HG03139 (cell line): Measurements from ENCODE around the gene CLSTN2.

Experiments
- ATAC-seq: cut with Tn5 transposase; IDR thresholded peaks from one replicate; pipeline ENCODE4 v1.9.1; 2021; ENCODE audit not compliant: unreplicated experiment

CLSTN2 gene

GRCh38 chr3:140143367-140144069 lies 208.5 kb downstream of the CLSTN2 start:
- no peak for ATAC-seq

- ATAC-seq = no peak
Measured at GRCh38 chr3:140145528-140145927, 210.5 kb downstream of the CLSTN2 start.

GRCh38 chr3:140146668-140147067 lies 211.7 kb downstream of the CLSTN2 start:
- no peak for ATAC-seq

- no peak for ATAC-seq
Measured at GRCh38 chr3:140147965-140148490, 213.0 kb downstream of the CLSTN2 start.

- no peak for ATAC-seq
Measured at GRCh38 chr3:140148824-140149390, 213.9 kb downstream of the CLSTN2 start.

- no peak for ATAC-seq
Measured at GRCh38 chr3:140151321-140151720, 216.3 kb downstream of the CLSTN2 start.

- no peak for ATAC-seq
Measured at GRCh38 chr3:140152851-140153639, 218.1 kb downstream of the CLSTN2 start.

- no peak for ATAC-seq
Measured at GRCh38 chr3:140153736-140154135, 218.8 kb downstream of the CLSTN2 start.

GRCh38 chr3:140157161-140157560 lies 222.2 kb downstream of the CLSTN2 start:
- ATAC-seq = no peak

- ATAC-seq = no peak
Measured at GRCh38 chr3:140159646-140160045, 224.7 kb downstream of the CLSTN2 start.

- ATAC-seq = no peak
Measured at GRCh38 chr3:140160553-140160952, 225.6 kb downstream of the CLSTN2 start.

GRCh38 chr3:140162551-140162950 lies 227.6 kb downstream of the CLSTN2 start:
- ATAC-seq = no peak

GRCh38 chr3:140163159-140163763 lies 228.3 kb downstream of the CLSTN2 start:
- ATAC-seq = no peak

GRCh38 chr3:140164156-140164555 lies 229.2 kb downstream of the CLSTN2 start:
- no peak for ATAC-seq

- ATAC-seq = no peak
Measured at GRCh38 chr3:140164922-140165590, 230.1 kb downstream of the CLSTN2 start.

- no peak for ATAC-seq
Measured at GRCh38 chr3:140165781-140166180, 230.8 kb downstream of the CLSTN2 start.

GRCh38 chr3:140166861-140167599 lies 232.0 kb downstream of the CLSTN2 start:
- ATAC-seq = no peak

- ATAC-seq = no peak
Measured at GRCh38 chr3:140167600-140168281, 232.8 kb downstream of the CLSTN2 start.

GRCh38 chr3:140170612-140171011 lies 235.6 kb downstream of the CLSTN2 start:
- peak; percentile 98 for ATAC-seq

- ATAC-seq = no peak
Measured at GRCh38 chr3:140176526-140176925, 241.5 kb downstream of the CLSTN2 start.
